ENCODE measurements around the gene JUND. TPM values are rescaled to one million over a fixed set of nuclear protein-coding genes. Genes with fewer than 3 reads are reported as not detected.

Gene JUND
- total RNA-seq, 1 donor from 2014 or later = 320 TPM

- no peak for DNase-seq (ENCODE audit: low spot score)
Measured at GRCh38 chr19:18308948-18309325, 27.5 kb upstream of the JUND start.

- no peak for DNase-seq (ENCODE audit: low spot score)
Measured at GRCh38 chr19:18308051-18308947, 26.9 kb upstream of the JUND start.

GRCh38 chr19:18307271-18307681 lies 25.9 kb upstream of the JUND start:
- DNase-seq (ENCODE audit: low spot score) = no peak

DNA sequence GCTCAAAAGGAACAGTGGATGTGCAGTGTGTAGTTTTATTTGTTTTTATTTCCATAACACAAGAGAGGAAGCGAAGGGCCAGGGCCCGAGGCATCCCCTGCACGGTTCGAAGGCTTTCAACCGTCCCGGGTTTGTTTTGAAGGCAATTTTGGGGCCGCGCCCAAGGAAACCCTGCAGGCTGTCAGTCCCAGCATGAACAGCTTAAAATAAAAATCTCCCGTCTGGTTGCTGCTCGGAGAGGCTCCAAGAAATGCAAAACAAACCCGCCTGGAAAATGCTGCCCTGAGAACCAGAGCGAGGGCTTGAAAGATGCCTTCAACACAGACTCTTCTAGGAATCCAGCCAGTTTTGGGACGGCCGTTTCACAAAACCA lies 25.5 kb upstream of the JUND start:
- no peak for DNase-seq (ENCODE audit: low spot score)

GRCh38 chr19:18306209-18306887 lies 24.9 kb upstream of the JUND start:
- no peak for DNase-seq (ENCODE audit: low spot score)

- peak; percentile 98 for DNase-seq (ENCODE audit: low spot score)
Measured at GRCh38 chr19:18304458-18305310, 23.3 kb upstream of the JUND start.

DNA sequence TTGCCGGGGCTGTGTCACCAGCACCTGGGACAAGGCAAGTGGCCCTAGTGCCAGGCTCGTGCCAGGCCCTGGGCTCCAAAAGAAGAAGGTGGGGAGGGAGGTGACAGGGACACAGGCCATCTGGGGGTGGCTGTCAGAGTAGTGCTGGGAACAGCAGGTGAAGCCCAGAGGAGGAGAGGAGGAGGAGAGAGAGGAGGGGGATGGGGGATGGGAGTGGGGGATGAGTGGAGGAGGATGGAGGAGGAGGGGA lies 22.7 kb upstream of the JUND start:
- no peak for DNase-seq (ENCODE audit: low spot score)

GRCh38 chr19:18301718-18302111 lies 20.3 kb upstream of the JUND start:
- no peak for DNase-seq (ENCODE audit: low spot score)

GRCh38 chr19:18300930-18301717 lies 19.7 kb upstream of the JUND start:
- DNase-seq (ENCODE audit: low spot score) = no peak

DNA sequence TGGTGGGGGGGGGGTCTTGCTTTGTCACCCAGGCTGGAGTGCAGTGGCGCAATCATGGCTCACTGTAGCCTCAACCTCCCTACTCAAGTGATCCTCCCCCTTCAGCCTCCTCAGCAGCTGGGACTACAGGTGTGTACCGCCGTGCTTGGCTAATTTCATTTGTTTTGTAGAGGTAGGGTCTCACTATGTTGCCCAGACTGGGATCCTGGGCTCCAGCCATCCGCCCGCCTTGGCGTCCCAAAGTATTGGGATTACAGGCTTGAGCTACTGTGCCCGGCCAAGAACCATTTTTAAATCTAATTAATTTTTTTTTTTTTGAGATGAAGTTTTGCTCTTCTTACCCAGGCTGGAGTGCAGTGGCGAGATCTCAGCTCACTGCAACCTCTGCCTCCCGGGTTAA lies 18.2 kb upstream of the JUND start:
- no peak for DNase-seq (ENCODE audit: low spot score)

DNA sequence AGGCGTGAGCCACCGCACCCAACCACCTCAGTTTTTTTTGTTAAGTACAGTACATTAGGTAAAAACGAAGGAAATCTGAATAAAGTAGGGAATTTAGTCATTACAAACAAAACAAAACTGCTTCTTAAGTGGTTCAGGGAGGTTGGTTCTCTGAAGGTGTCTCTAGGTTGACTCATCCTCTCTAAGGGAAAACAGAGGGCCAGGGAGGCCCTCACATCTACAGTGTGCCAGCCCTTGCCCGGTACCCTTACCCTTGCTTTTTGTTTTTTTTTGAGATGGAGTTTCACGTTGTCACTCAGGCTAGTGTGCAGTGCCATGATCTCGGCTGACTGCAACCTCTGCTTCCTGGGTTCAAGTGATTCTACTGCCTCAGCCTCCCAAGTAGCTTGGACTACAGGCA lies 17.2 kb upstream of the JUND start:
- no peak for DNase-seq (ENCODE audit: low spot score)

DNA sequence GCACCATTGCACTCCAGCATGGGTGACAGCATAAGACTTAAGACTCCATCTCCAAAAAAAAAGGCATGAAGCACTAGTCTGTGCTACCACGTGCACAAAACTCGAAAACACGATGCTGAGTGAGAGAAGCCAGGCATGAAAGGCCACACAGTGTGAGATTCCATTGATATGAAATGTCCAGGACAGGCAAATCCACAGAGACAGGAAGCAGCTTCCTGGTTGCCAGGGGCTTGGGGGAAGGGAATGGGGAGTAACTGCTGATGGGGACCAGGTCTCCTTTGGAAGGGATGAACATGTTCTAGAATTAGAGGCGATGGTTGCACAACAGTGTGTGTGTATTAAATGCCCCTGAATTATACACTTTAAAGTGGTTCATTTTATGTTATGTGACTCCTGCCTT lies 15.9 kb upstream of the JUND start:
- DNase-seq (ENCODE audit: low spot score) = no peak

DNA sequence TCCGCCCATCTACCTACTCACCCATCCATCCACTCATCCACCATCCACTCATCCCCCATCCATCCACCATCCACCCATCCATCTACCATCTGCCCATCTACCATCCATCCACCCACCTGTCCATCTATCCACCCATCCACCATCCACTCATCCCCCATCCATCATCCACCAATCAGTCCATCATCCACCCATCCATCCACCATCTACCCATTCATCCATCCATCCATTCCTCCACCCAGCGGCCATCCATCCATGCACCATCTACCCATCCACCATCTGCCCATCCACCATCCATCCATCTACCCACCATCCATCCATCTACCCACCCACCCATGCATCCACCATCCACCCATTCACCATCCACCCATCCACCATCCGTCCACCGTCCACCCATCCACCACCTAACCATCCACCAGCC lies 13.6 kb upstream of the JUND start:
- no peak for DNase-seq (ENCODE audit: low spot score)

DNA sequence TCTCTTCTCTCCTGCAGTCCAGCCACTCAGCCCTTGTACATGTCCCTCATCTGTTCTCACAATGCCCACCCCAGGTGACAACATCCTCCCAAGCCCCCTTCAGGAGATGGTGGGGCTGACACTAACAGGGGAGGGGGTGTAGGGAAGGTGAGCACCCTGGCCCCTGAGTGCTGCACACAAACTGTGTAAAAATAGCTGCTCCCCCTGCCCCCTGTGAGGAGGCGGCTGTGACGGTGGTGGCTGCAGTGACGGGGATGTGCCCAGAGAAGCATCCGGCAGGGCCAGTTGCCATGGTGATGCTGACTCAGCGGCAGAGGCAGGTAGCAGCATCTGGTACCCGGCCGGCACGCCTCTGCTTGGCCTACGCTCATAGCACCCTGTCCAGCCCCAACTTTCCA lies 13.0 kb upstream of the JUND start:
- DNase-seq (ENCODE audit: low spot score) = no peak

DNA sequence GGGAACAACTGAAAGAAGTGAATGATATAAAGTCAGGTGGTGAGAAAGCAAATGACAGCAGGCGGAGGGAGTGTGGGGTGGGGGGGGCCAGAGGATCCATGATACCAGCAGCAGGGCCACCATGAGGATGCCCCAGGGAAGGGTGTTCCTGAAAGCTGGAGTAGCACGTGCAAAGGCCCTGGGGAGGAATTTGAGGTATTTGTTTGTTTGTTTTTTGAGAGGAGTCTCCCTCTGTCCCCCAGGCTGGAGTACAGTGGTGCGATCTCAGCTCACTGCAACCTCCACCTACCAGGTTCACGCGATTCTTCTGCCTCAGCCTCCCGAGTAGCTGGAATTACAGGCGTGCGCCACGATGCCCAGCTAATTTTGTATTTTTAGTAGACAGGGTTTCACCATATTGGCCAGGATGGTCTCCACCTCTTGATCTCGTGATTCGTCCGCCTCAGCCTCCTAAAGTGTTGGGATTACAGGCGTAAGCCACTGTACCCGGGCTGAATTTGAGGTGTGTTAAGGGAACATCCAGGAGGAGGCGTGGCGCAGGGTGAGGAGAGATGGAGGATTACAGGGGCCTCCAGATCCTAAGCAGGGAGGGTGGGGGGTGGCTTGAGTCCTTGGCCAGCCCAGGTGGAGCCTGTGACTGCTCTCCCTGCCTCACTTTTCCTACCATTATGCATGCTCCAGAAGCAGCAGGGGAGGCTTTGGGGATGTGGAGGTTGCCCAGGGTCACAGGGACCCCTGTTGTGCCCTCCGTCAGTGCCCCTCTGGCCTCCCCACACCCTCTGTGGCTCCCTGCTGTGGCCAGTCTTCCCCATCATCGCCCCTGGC lies 12.4 kb upstream of the JUND start:
- no peak for DNase-seq (ENCODE audit: low spot score)

DNA sequence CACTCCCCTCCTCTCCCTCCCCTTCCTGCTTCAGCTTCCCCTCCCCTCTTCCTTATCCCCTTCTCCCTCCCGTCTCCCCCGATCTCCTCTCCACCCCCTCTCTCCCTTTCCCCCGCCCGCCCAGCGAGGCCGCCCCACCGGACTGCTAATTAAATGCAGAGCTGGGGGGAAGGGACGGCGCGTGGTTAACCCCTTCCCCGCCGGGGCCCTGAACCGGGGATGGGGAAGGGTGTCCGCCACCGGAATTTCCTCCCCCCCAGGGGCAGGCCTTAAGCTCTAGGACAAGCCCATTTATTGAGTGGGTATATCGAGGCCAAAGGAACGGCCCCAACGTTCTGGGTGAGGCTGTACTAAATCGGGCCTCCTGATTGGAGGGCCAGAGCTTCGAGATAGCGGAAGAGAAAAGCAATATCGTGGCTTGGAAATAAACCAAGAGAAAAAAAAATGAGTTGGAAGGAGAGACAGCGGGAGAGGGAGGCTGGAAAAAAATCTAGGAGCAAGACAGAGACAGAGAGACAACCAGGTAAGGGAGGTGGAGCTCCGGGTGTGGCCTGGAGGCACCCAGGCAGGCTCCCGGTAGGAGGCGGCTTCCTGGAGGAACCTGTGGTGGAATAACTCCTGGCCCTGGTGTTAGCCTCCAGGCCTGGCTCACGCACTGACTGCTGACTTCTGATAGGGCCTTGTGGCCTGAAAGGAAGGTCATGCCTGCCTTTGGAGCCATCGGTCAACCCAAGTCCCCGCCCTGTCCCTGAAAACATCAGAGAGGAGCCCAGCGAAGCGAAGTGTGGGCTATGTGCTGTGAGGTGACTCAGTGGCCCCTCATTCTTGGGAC lies 11.6 kb upstream of the JUND start:
- DNase-seq (ENCODE audit: low spot score) = no peak

GRCh38 chr19:18292462-18292809 lies 11.0 kb upstream of the JUND start:
- no peak for DNase-seq (ENCODE audit: low spot score)

- DNase-seq (ENCODE audit: low spot score) = no peak
Measured at GRCh38 chr19:18291590-18292461, 10.4 kb upstream of the JUND start.

Measured in mesenteric fat pad (tissue), 1 donor.